Loucy (cell line): ENCODE measurements around the gene DNASE1.

ENCODE experiments used
- H2AFZ ChIP-seq: fragments of 200-600 bp; sonication (generic); 2 replicates; pipeline ENCODE4 v1.6.0; 2016; ENCODE audit warnings: antibody characterized with exemption, mild to moderate bottlenecking, low read length, moderate library complexity
- H3F3A ChIP-seq: fragments of 200-600 bp; 2 replicates; pipeline ENCODE4 v1.6.0; 2016; ENCODE audit warnings: antibody characterized with exemption, low read depth, mild to moderate bottlenecking
- H3K27me3 ChIP-seq: fragments of 200-600 bp; sonication (generic); 2 replicates; pipeline ENCODE4 v1.6.1; 2014; ENCODE audit warnings: low read length, mild to moderate bottlenecking; ENCODE audit not compliant: insufficient read depth, poor library complexity, severe bottlenecking
- H3K36me3 ChIP-seq: fragments of 200-600 bp; sonication (generic); 2 replicates; pipeline ENCODE4 v1.6.1; 2016; ENCODE audit warnings: low read length; ENCODE audit not compliant: insufficient read depth
- H3K4me1 ChIP-seq: fragments of 200-600 bp; sonication (generic); 2 replicates; pipeline ENCODE4 v1.5.1; 2014; ENCODE audit warnings: low read length, mild to moderate bottlenecking; ENCODE audit not compliant: insufficient read depth, poor library complexity, severe bottlenecking
- H3K4me2 ChIP-seq: fragments of 200-600 bp; sonication (generic); 2 replicates; pipeline ENCODE4 v1.6.0; 2014; ENCODE audit warnings: antibody characterized with exemption, low read length, low read depth, mild to moderate bottlenecking; ENCODE audit not compliant: poor library complexity, severe bottlenecking
- H3K4me3 ChIP-seq: fragments of 200-600 bp; sonication (generic); 2 replicates; pipeline ENCODE4 v1.5.1; 2014; ENCODE audit warnings: low read length, mild to moderate bottlenecking, mixed read lengths; ENCODE audit not compliant: poor library complexity, severe bottlenecking
- H3K79me2 ChIP-seq: fragments of 200-600 bp; sonication (generic); 2 replicates; pipeline ENCODE4 v1.6.1; 2014; ENCODE audit warnings: low read length; ENCODE audit not compliant: insufficient read depth
- H3K9ac ChIP-seq: fragments of 200-600 bp; sonication (generic); 2 replicates; pipeline ENCODE4 v1.6.0; 2014; ENCODE audit warnings: mild to moderate bottlenecking, low read depth, low read length, moderate library complexity; ENCODE audit not compliant: poor library complexity, severe bottlenecking
- H3K9me2 ChIP-seq: fragments of 200-600 bp; sonication (generic); replicated peaks from 2 replicates; pipeline ENCODE4 v1.6.1; 2016; ENCODE audit warnings: low read depth, low read length, mixed read lengths
- H3K9me3 ChIP-seq: fragments of 200-600 bp; sonication (generic); 2 replicates; pipeline ENCODE4 v1.6.1; 2014; ENCODE audit warnings: mild to moderate bottlenecking, antibody characterized with exemption, low read length, low read depth; ENCODE audit not compliant: insufficient read depth
- H4K20me1 ChIP-seq: fragments of 200-600 bp; sonication (generic); 2 replicates; pipeline ENCODE4 v1.6.0; 2014; ENCODE audit warnings: antibody characterized with exemption, low read length, mild to moderate bottlenecking; ENCODE audit not compliant: insufficient read depth, poor library complexity, severe bottlenecking
- CTCF ChIP-seq: fragments of 200-600 bp; sonication (generic); conservative IDR thresholded peaks from 2 replicates; pipeline ENCODE4 v1.5.1; 2014; ENCODE audit warnings: mild to moderate bottlenecking, antibody characterized with exemption, low read length
- EZH2phosphoT487 ChIP-seq: fragments of 200-600 bp; IDR thresholded peaks from 2 replicates; pipeline ENCODE4 v1.6.1; 2018; ENCODE audit warnings: antibody characterized with exemption, mild to moderate bottlenecking, moderate library complexity, borderline replicate concordance

DNASE1 gene

GRCh38 chr16:3677994-3678393 lies 23.5 kb downstream of the DNASE1 start:
- Histone ChIP-seq H3K9ac (no peak overlapping the region), H3K79me2 (no peaks in the 10 kb centered on the region), H3K9me2 (no peaks in the 10 kb centered on the region), H3K27me3 (no peaks in the 10 kb centered on the region), H3K4me3 (no peak overlapping the region), H3K4me2 (no peak overlapping the region), H4K20me1 (no peaks in the 10 kb centered on the region), H3K9me3 (no peaks in the 10 kb centered on the region), H3K36me3 (no peaks in the 10 kb centered on the region; the same call in 1 of the 2 replicates), H3K4me1 (no peaks in the 10 kb centered on the region), H2AFZ (no peak overlapping the region), H3F3A (no peaks in the 10 kb centered on the region)
- TF ChIP-seq CTCF (no peak), EZH2phosphoT487 (no peak)

- Histone ChIP-seq H3K9ac (no peak overlapping the region), H3K4me2 (no peak overlapping the region), H3K27me3 (no peaks in the 10 kb centered on the region), H3K9me2 (no peaks in the 10 kb centered on the region), H4K20me1 (no peaks in the 10 kb centered on the region), H3F3A (no peaks in the 10 kb centered on the region), H2AFZ (no peak overlapping the region), H3K9me3 (no peaks in the 10 kb centered on the region), H3K79me2 (no peaks in the 10 kb centered on the region), H3K4me3 (no peak overlapping the region), H3K36me3 (no peaks in the 10 kb centered on the region), H3K4me1 (no peaks in the 10 kb centered on the region)
- no peak for TF ChIP-seq EZH2phosphoT487
These were observed 26.7 kb downstream of the DNASE1 start for GRCh38 chr16:3681206-3681605.

GRCh38 chr16:3687021-3687420 lies 32.5 kb downstream of the DNASE1 start:
- H3K4me3 ChIP-seq = no peak overlapping the region
- no peaks in the 10 kb centered on the region for H3K27me3 ChIP-seq
- no peaks in the 10 kb centered on the region for H3K79me2 ChIP-seq
- no peaks in the 10 kb centered on the region for H3K4me1 ChIP-seq
- H3K36me3 ChIP-seq = no peaks in the 10 kb centered on the region
- no peaks in the 10 kb centered on the region for H3F3A ChIP-seq
- H3K9ac ChIP-seq = no peak overlapping the region
- no peaks in the 10 kb centered on the region for H3K9me2 ChIP-seq
- TF ChIP-seq EZH2phosphoT487 = no peak
- no peak for TF ChIP-seq CTCF
- no peaks in the 10 kb centered on the region for H3K9me3 ChIP-seq
- H3K4me2 ChIP-seq = no peak overlapping the region
- no peak overlapping the region for H2AFZ ChIP-seq
- H4K20me1 ChIP-seq = no peaks in the 10 kb centered on the region

- Histone ChIP-seq H3K36me3 (no peaks in the 10 kb centered on the region), H3K79me2 (no peaks in the 10 kb centered on the region), H3K27me3 (no peaks in the 10 kb centered on the region), H3K9me3 (no peaks in the 10 kb centered on the region), H3K9me2 (no peaks in the 10 kb centered on the region), H3K9ac (no peak overlapping the region), H3K4me1 (no peaks in the 10 kb centered on the region), H3K4me2 (no peak overlapping the region), H2AFZ (no peak overlapping the region), H3K4me3 (no peak overlapping the region), H4K20me1 (no peaks in the 10 kb centered on the region), H3F3A (no peaks in the 10 kb centered on the region)
- no peak for TF ChIP-seq CTCF
- TF ChIP-seq EZH2phosphoT487 = no peak
These were observed 33.3 kb downstream of the DNASE1 start for GRCh38 chr16:3687792-3688191.
